Activated naive CD4-positive, alpha-beta T cell treated with anti-CD3 and anti-CD28 coated beads for 36 hours (primary cell): ENCODE data around the gene SZRD1. TPM values are rescaled to one million over a fixed set of nuclear protein-coding genes. Genes with fewer than 3 reads are reported as not detected.

Experiments used
- CTCF ChIA-PET: fragments of 350-600 bp; sonication (Branson Sonifier 250); formaldehyde crosslinking; loops from one replicate; lab custom pipeline; 2021; ENCODE audit warnings: antibody characterized with exemption; lab: Charles Lee
- DNase-seq: peaks from one replicate; pipeline ENCODE4 v3.0.0-alpha.2; 2020
- H3K27ac Mint-ChIP-seq: one replicate; pipeline ENCODE4 v1.8.0; 2021; ENCODE audit warnings: mild to moderate bottlenecking, mixed read lengths
- H3K27me3 Mint-ChIP-seq: one replicate; pipeline ENCODE4 v1.8.0; 2021; ENCODE audit warnings: low read depth, mixed read lengths
- H3K36me3 Mint-ChIP-seq: one replicate; pipeline ENCODE4 v1.8.0; 2021; ENCODE audit warnings: low read depth, mixed read lengths
- H3K4me1 Mint-ChIP-seq: one replicate; pipeline ENCODE4 v1.8.0; 2021; ENCODE audit warnings: low read depth, mixed read lengths
- H3K4me3 Mint-ChIP-seq: one replicate; pipeline ENCODE4 v1.8.0; 2021; ENCODE audit warnings: mild to moderate bottlenecking, moderate library complexity, mixed read lengths
- H3K9me3 Mint-ChIP-seq: one replicate; pipeline ENCODE4 v1.8.0; 2021; ENCODE audit warnings: mixed read lengths
- intact Hi-C: fragments of 100-400 bp; cut with micrococcal nuclease; formaldehyde crosslinking; loops from one replicate; pipeline ENCODE4 v1.15.1; 2023
- total RNA-seq, 2 experiments: library from RNA; stranded (reverse); gene quantifications; one replicate each; pipeline ENCODE4 v1.2.3, GENCODE V29; 2021

The SZRD1 gene
- total RNA-seq, 2 experiments from 2014 or later = 169 to 179 TPM

GRCh38 chr1:16387201-16388188, 20.5 kb downstream of the SZRD1 start:
- no peak for DNase-seq
- CTCF ChIA-PET = interaction anchor here (0.5 to 1.0 kb wide), 4 partner anchors 24 to 303 kb away, joined by 3 to 4 read pairs (median 4); no protein-coding TSS in a partner anchor
- intact Hi-C loops = loop anchor here (5.0 kb wide), 2 partner anchors 35 to 55 kb away; partner anchors contain the start of gene NECAP2
- peaks cover 10% of the 10 kb centered on the region for H3K36me3 Mint-ChIP-seq
- H3K4me3 Mint-ChIP-seq = peak overlapping the region; percentile 53
- H3K9me3 Mint-ChIP-seq = no peaks in the 10 kb centered on the region
- H3K27ac Mint-ChIP-seq = peak overlapping the region; percentile 75
- H3K4me1 Mint-ChIP-seq = peaks cover 80% of the 10 kb centered on the region
- no peaks in the 10 kb centered on the region for H3K27me3 Mint-ChIP-seq

- peaks cover 17% of the 10 kb centered on the region for H3K36me3 Mint-ChIP-seq
- intact Hi-C loops = no loop called here
- peak overlapping the region; percentile 92 for H3K27ac Mint-ChIP-seq
- no peak overlapping the region for H3K4me3 Mint-ChIP-seq
- DNase-seq = peak; percentile 20
- no peaks in the 10 kb centered on the region for H3K9me3 Mint-ChIP-seq
- H3K4me1 Mint-ChIP-seq = peaks cover 59% of the 10 kb centered on the region
- H3K27me3 Mint-ChIP-seq = no peaks in the 10 kb centered on the region
- CTCF ChIA-PET = interaction anchor here (0.6 kb wide), 1 partner anchor 26 kb away, joined by 4 read pairs; no protein-coding TSS in a partner anchor
Measured at GRCh38 chr1:16391411-16391810, 24.4 kb downstream of the SZRD1 start.

GRCh38 chr1:16392740-16393569, 25.9 kb downstream of the SZRD1 start:
- Mint-ChIP-seq H3K27me3 (no peaks in the 10 kb centered on the region), H3K4me3 (no peak overlapping the region), H3K4me1 (peaks cover 48% of the 10 kb centered on the region), H3K9me3 (no peaks in the 10 kb centered on the region), H3K27ac (peak overlapping the region; percentile 92), H3K36me3 (peaks cover 22% of the 10 kb centered on the region)
- CTCF ChIA-PET = no interaction called here
- DNase-seq = no peak
- intact Hi-C loops = no loop called here

- CTCF ChIA-PET = no interaction called here
Measured at GRCh38 chr1:16393570-16394521, 26.8 kb downstream of the SZRD1 start.

GRCh38 chr1:16394977-16395376, 27.9 kb downstream of the SZRD1 start:
- intact Hi-C loops = no loop called here
- H3K4me1 Mint-ChIP-seq = peaks cover 38% of the 10 kb centered on the region
- CTCF ChIA-PET = no interaction called here

More at GRCh38 chr1:16393570-16394521, 26.8 kb downstream of the SZRD1 start:
- no peak for DNase-seq
- peak overlapping the region; percentile 30 for H3K27ac Mint-ChIP-seq
- intact Hi-C loops = no loop called here
- peaks cover 22% of the 10 kb centered on the region for H3K36me3 Mint-ChIP-seq
- H3K9me3 Mint-ChIP-seq = no peaks in the 10 kb centered on the region
- no peaks in the 10 kb centered on the region for H3K27me3 Mint-ChIP-seq
- H3K4me1 Mint-ChIP-seq = peaks cover 44% of the 10 kb centered on the region
- no peak overlapping the region for H3K4me3 Mint-ChIP-seq

GRCh38 chr1:16396591-16396990, 29.5 kb downstream of the SZRD1 start:
- Mint-ChIP-seq H3K9me3 (no peaks in the 10 kb centered on the region), H3K4me3 (no peak overlapping the region), H3K4me1 (peaks cover 22% of the 10 kb centered on the region), H3K27me3 (no peaks in the 10 kb centered on the region), H3K27ac (peak overlapping the region; percentile 75), H3K36me3 (peaks cover 22% of the 10 kb centered on the region)
- CTCF ChIA-PET = interaction anchor here (0.6 kb wide), 1 partner anchor 34 kb away, joined by 3 read pairs; no protein-coding TSS in a partner anchor
- intact Hi-C loops = no loop called here
- no peak for DNase-seq

More at GRCh38 chr1:16394977-16395376, 27.9 kb downstream of the SZRD1 start:
- Mint-ChIP-seq H3K4me3 (no peak overlapping the region), H3K36me3 (peaks cover 23% of the 10 kb centered on the region), H3K27me3 (no peaks in the 10 kb centered on the region), H3K27ac (no peak overlapping the region), H3K9me3 (no peaks in the 10 kb centered on the region)
- DNase-seq = no peak

- Mint-ChIP-seq H3K36me3 (peaks cover 22% of the 10 kb centered on the region), H3K9me3 (no peaks in the 10 kb centered on the region), H3K27ac (peak overlapping the region; percentile 75), H3K4me1 (peaks cover 16% of the 10 kb centered on the region), H3K27me3 (no peaks in the 10 kb centered on the region), H3K4me3 (no peak overlapping the region)
- intact Hi-C loops = no loop called here
- no peak for DNase-seq
- CTCF ChIA-PET = no interaction called here
Measured at GRCh38 chr1:16397120-16397519, 30.1 kb downstream of the SZRD1 start.

GRCh38 chr1:16398371-16398953, 31.4 kb downstream of the SZRD1 start:
- Mint-ChIP-seq H3K27ac (peak overlapping the region; percentile 58), H3K4me3 (no peak overlapping the region), H3K9me3 (no peaks in the 10 kb centered on the region), H3K4me1 (peaks cover 8% of the 10 kb centered on the region), H3K27me3 (no peaks in the 10 kb centered on the region), H3K36me3 (peaks cover 19% of the 10 kb centered on the region)
- intact Hi-C loops = no loop called here
- DNase-seq = no peak
- CTCF ChIA-PET = no interaction called here

- no peak overlapping the region for H3K27ac Mint-ChIP-seq
- DNase-seq = no peak
- intact Hi-C loops = no loop called here
- CTCF ChIA-PET = no interaction called here
- H3K4me3 Mint-ChIP-seq = no peak overlapping the region
- no peaks in the 10 kb centered on the region for H3K27me3 Mint-ChIP-seq
- no peaks in the 10 kb centered on the region for H3K4me1 Mint-ChIP-seq
- H3K9me3 Mint-ChIP-seq = no peaks in the 10 kb centered on the region
- peaks cover 2% of the 10 kb centered on the region for H3K36me3 Mint-ChIP-seq
Measured at GRCh38 chr1:16402742-16403141, 35.7 kb downstream of the SZRD1 start.

- no peaks in the 10 kb centered on the region for H3K4me1 Mint-ChIP-seq
- no peaks in the 10 kb centered on the region for H3K36me3 Mint-ChIP-seq
- H3K4me3 Mint-ChIP-seq = no peak overlapping the region
- no peaks in the 10 kb centered on the region for H3K27me3 Mint-ChIP-seq
- no peaks in the 10 kb centered on the region for H3K9me3 Mint-ChIP-seq
- H3K27ac Mint-ChIP-seq = no peak overlapping the region
- CTCF ChIA-PET = no interaction called here
- no peak for DNase-seq
- intact Hi-C loops = no loop called here
Measured at GRCh38 chr1:16405441-16405840, 38.4 kb downstream of the SZRD1 start.

GRCh38 chr1:16406868-16407267, 39.8 kb downstream of the SZRD1 start:
- no peaks in the 10 kb centered on the region for H3K4me1 Mint-ChIP-seq
- H3K4me3 Mint-ChIP-seq = no peak overlapping the region
- intact Hi-C loops = no loop called here
- no peak for DNase-seq
- no peaks in the 10 kb centered on the region for H3K9me3 Mint-ChIP-seq
- CTCF ChIA-PET = no interaction called here
- no peaks in the 10 kb centered on the region for H3K27me3 Mint-ChIP-seq
- H3K36me3 Mint-ChIP-seq = no peaks in the 10 kb centered on the region
- no peak overlapping the region for H3K27ac Mint-ChIP-seq
